Gastroesophageal sphincter (tissue), 4 donors: ENCODE results near the gene SNED1. TPM values are rescaled to one million over a fixed set of nuclear protein-coding genes. Genes with fewer than 3 reads are reported as not detected.

Experiments used
- ATAC-seq: fragments of 150-250 bp; one replicate; pipeline ENCODE4 v1.9.1; 2016; ENCODE audit warnings: mild to moderate bottlenecking, moderate library complexity
- H3K27ac ChIP-seq, 4 donors: fragments of 200-600 bp; sonication (generic) in 3 of 4; 1 replicate in 3 of 4; 2 replicates in 1 of 4; pipeline ENCODE4 v1.5.1; 2016 to 2019
- H3K27me3 ChIP-seq: fragments of 200-600 bp; sonication (generic); one replicate; pipeline ENCODE4 v1.5.1; 2019
- H3K36me3 ChIP-seq, 2 donors: fragments of 200-600 bp; sonication (generic); one replicate each; pipeline ENCODE4 v1.5.1; 2019; ENCODE audit warnings: control low read depth in 1 of 2
- H3K4me1 ChIP-seq, 3 donors: fragments of 200-600 bp; sonication (generic); 1 replicate in 2 of 3; 2 replicates in 1 of 3; pipeline ENCODE4 v1.5.1; 2016 to 2019; ENCODE audit warnings: control low read depth in 2 of 3
- H3K4me3 ChIP-seq, 2 donors: fragments of 200-600 bp; sonication (generic); one replicate each; pipeline ENCODE4 v1.5.1; 2019; ENCODE audit warnings: mild to moderate bottlenecking in 1 of 2, moderate library complexity in 1 of 2
- H3K9me3 ChIP-seq, 3 donors: fragments of 200-600 bp; sonication (generic); one replicate each; pipeline ENCODE4 v1.5.1; 2017 to 2019; ENCODE audit warnings: control low read depth in 2 of 3
- CTCF ChIP-seq, 4 experiments: fragments of 200-600 bp in 2 of 4; fragments of 450-650 bp in 2 of 4; sonication (generic) in 1 of 4; IDR thresholded peaks; one replicate each; pipeline ENCODE4 v1.5.1; 2017 to 2019; ENCODE audit warnings: antibody characterized with exemption in 4 of 4, mild to moderate bottlenecking in 2 of 4, moderate library complexity in 2 of 4
- EP300 ChIP-seq: sonication (generic); formaldehyde crosslinking; IDR thresholded peaks from one replicate; pipeline ENCODE4 v1.6.1; 2017; ENCODE audit warnings: antibody characterized with exemption, mild to moderate bottlenecking
- POLR2A ChIP-seq, 2 donors: fragments of 450-650 bp; IDR thresholded peaks; one replicate each; pipeline ENCODE4 v1.6.1; 2017; ENCODE audit warnings: antibody characterized with exemption in 2 of 2, mild to moderate bottlenecking in 2 of 2, moderate library complexity in 1 of 2
- POLR2AphosphoS5 ChIP-seq: sonication (generic); formaldehyde crosslinking; IDR thresholded peaks from one replicate; pipeline ENCODE4 v1.6.1; 2017; ENCODE audit warnings: antibody characterized with exemption
- WGBS, 2 donors: methylation state at CpG; one replicate each; pipeline ENCODE4 v1.1.5; 2018; ENCODE audit warnings: low coverage in 1 of 2; 5-methylcytosine and 5-hydroxymethylcytosine counted together
- total RNA-seq, 4 donors: library from RNA; depleted of rRNA; stranded (reverse); fragments of >200 nt; gene quantifications; one replicate each; pipeline ENCODE4 v1.1.0, GENCODE V29; 2016

SNED1 gene
- total RNA-seq, 4 donors from 2014 or later = 8.3 to 29.9 (median 14.6) TPM

- WGBS, 2 donors = 81 to 90% methylated on average over 3 to 5 of the region's 8 CpGs
- no peak overlapping the region for H3K27ac ChIP-seq
- peaks cover 0 to 15% of the 10 kb centered on the region in 2 donors for H3K36me3 ChIP-seq
- no peaks in the 10 kb centered on the region for H3K4me1 ChIP-seq
- H3K9me3 ChIP-seq = peaks cover 0 to 19% (median 2%) of the 10 kb centered on the region in 3 donors
- no peaks in the 10 kb centered on the region for H3K27me3 ChIP-seq
- no peak overlapping the region for H3K4me3 ChIP-seq
- no peak for TF ChIP-seq CTCF (IDR thresholded peaks at IDR 0.05)
- TF ChIP-seq POLR2AphosphoS5 = no peak
- TF ChIP-seq POLR2A (IDR thresholded peaks at IDR 0.05) = no peak
- TF ChIP-seq EP300 = no peak
- no peak for ATAC-seq
These were observed 22.3 kb downstream of the SNED1 start for GRCh38 chr2:241020629-241021190.

DNA sequence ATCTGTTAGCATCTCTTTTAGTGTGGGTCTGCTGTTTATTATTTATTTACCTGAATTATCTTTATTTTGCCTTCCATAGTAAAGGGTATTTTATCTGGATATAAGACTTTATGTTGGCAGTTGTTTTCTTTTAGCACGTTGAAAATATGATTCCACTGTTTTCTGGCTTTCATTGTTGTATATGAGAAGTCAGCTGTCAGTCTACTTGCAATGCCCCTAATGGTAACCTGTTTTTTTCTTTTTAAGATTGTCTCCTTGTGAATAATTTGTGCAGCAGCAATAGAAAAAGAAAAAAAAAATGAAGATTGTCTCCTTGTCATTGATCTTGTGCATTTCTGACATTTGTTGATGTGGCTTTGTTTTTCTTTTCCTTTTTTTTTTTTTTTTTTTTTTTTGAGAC, 27.2 kb downstream of the SNED1 start:
- WGBS, 2 donors = 43 to 64% methylated on average over 1 of the region's 1 CpG
- no peak overlapping the region for H3K27ac ChIP-seq
- no peak overlapping the region for H3K4me3 ChIP-seq
- H3K36me3 ChIP-seq = peaks cover 0 to 8% of the 10 kb centered on the region in 2 donors
- no peak for TF ChIP-seq CTCF (IDR thresholded peaks at IDR 0.05)
- TF ChIP-seq POLR2A (IDR thresholded peaks at IDR 0.05) = no peak
- no peak for TF ChIP-seq EP300
- no peak for TF ChIP-seq POLR2AphosphoS5
- no peaks in the 10 kb centered on the region for H3K4me1 ChIP-seq
- no peaks in the 10 kb centered on the region for H3K27me3 ChIP-seq
- ATAC-seq = no peak
- H3K9me3 ChIP-seq = peaks cover 0 to 34% (median 2%) of the 10 kb centered on the region in 3 donors

DNA sequence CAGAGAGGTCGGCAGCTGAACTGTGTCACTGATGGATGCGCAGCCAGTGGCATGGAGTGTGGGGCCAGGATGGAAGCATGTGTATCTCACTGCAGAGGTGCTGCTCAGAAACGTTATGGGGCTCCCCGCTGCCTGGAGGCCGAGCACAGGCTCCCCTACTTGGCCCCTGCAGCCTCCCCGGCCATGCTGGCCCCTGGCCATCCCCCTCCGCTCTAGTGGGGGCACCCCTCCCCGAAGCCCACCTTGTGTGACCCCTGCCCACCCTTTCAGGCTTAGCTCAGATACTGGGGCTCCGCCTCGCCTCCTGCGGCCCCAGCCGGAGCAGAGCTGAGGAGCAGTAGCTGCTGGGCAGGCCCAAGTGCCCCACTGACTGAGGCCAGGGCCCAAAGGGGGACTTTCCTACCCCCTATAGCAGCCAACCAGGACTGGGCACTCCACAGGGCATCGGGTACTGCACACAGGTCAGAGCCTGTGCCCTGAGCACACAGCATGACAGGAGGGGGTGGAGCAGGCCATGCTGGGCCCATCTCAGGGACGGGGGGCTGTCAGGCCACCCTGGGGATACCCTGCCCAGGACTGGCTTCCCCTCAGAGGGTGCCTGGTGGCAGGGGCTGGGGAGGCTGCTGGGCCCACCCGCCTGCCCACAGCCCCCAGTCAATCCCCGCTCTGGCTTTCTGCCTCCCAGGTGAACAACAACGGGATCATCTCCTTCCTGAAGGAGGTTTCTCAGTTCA, 31.3 kb downstream of the SNED1 start:
- Histone ChIP-seq H3K4me1 (no peaks in the 10 kb centered on the region), H3K4me3 (no peak overlapping the region), H3K9me3 (peaks cover 0 to 24% (median 2%) of the 10 kb centered on the region in 3 donors), H3K27me3 (no peaks in the 10 kb centered on the region), H3K27ac (no peak overlapping the region), H3K36me3 (peaks cover 0 to 37% of the 10 kb centered on the region in 2 donors)
- no peak for TF ChIP-seq EP300
- TF ChIP-seq POLR2AphosphoS5 = no peak
- no peak for TF ChIP-seq POLR2A (IDR thresholded peaks at IDR 0.05)
- TF ChIP-seq CTCF (IDR thresholded peaks at IDR 0.05) = no peak
- WGBS, 2 donors = 73% methylated on average over 3 of the region's 17 CpGs; no CpG with 5 or more reads in 1 of the 2 donors
- peak; percentile 28 for ATAC-seq

DNA sequence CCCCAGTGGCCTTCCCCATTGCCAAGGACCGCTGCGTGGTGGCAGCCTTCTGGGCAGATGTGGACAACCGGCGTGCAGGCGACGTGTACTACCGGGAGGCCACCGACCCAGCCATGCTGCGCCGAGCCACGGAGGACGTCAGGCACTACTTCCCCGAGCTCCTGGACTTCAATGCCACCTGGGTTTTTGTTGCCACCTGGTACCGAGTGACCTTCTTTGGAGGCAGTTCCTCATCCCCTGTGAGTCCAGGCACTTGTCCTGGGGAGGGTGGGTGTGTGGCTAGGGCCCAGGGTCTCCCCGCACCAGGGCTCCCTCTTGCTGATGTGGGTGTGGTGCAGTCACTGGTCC, 31.9 kb downstream of the SNED1 start:
- peaks cover 0 to 19% (median 0%) of the 10 kb centered on the region in 3 donors for H3K9me3 ChIP-seq
- no peak for TF ChIP-seq CTCF (IDR thresholded peaks at IDR 0.05)
- TF ChIP-seq POLR2AphosphoS5 = no peak
- TF ChIP-seq EP300 = no peak
- TF ChIP-seq POLR2A (IDR thresholded peaks at IDR 0.05) = no peak
- no peak overlapping the region for H3K27ac ChIP-seq
- WGBS, 2 donors = no CpG with 5 or more reads among the region's 15 CpGs
- H3K4me1 ChIP-seq = peaks cover 0 to 2% (median 0%) of the 10 kb centered on the region in 3 donors
- peaks cover 0 to 40% of the 10 kb centered on the region in 2 donors for H3K36me3 ChIP-seq
- H3K4me3 ChIP-seq = no peak overlapping the region
- H3K27me3 ChIP-seq = peaks cover 3% of the 10 kb centered on the region
- no peak for ATAC-seq

- H3K4me3 ChIP-seq = no peak overlapping the region
- ATAC-seq = no peak
- H3K9me3 ChIP-seq = peaks cover 0 to 13% (median 0%) of the 10 kb centered on the region in 3 donors
- H3K36me3 ChIP-seq = peaks cover 0 to 40% of the 10 kb centered on the region in 2 donors
- H3K27ac ChIP-seq = no peak overlapping the region
- peaks cover 8% of the 10 kb centered on the region for H3K27me3 ChIP-seq
- H3K4me1 ChIP-seq = peaks cover 0 to 8% (median 0%) of the 10 kb centered on the region in 3 donors
- 92 to 97% methylated on average over 6 to 7 of the region's 7 CpGs for WGBS, 2 donors
- TF ChIP-seq POLR2A (IDR thresholded peaks at IDR 0.05) (no peak), POLR2AphosphoS5 (no peak), EP300 (no peak), CTCF (IDR thresholded peaks at IDR 0.05) (no peak)
These were observed 32.5 kb downstream of the SNED1 start for GRCh38 chr2:241030883-241031282.
